ENCODE results near the gene CELA2A. TPM values are rescaled to one million over a fixed set of nuclear protein-coding genes. Genes with fewer than 3 reads are reported as not detected.

The CELA2A gene
- total RNA-seq, 1 experiment from 2014 or later = not detected

DNA sequence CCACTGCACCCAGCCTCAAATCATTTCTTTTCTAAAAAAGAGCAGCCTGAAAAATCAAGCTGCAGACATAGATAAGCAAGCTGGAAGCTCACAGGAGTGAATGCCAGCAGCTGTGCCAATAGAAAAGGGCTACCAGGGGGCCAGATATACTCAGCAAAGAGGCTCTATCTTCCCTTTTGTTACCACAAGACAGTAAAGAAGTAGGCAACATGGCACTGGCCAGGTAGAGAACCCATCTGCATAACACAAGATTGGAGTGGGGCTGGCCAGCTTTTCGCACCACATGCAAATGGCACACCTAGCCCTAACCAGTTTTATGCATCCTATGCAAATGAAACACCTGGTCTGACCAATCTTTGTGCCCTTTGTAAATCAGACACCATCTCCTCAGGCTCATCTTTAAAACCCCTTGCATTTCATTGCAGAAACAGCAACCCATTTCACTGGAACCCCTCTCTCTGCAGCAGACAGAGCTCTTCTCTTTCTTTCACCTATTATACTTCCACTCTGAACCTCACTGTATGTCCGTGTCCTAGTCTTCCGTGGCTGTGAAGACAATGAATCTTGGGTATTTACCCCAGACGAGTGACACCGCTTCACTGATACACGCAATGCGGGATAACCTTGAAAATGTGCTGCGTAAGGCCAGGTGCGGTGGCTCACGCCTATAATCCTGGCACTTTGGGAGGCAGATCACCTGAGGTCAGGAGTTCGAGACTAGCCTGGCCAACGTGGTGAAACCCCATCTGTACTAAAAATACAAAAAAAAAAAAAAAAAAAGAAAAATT lies 52.4 kb downstream of the CELA2A start:
- no TSS peak for BruUV-seq (replicated peaks)
- peaks cover 8% of the 10 kb centered on the region for H3K4me1 Mint-ChIP-seq (ENCODE audit: insufficient read depth, unreplicated experiment)
- H3K36me3 Mint-ChIP-seq (ENCODE audit: insufficient read depth, unreplicated experiment) = peaks cover 22% of the 10 kb centered on the region
- no peak overlapping the region for H3K4me3 Mint-ChIP-seq (ENCODE audit: unreplicated experiment)
- ChIA-PET CTCF (interaction anchor here (0.7 kb wide), 1 partner anchor 78 kb away, joined by 3 read pairs; no protein-coding TSS in a partner anchor), POLR2A (no interaction called here)
- intact Hi-C loops (cut with micrococcal nuclease) = loop anchor here (10.0 kb wide), 1 partner anchor 74 kb away; the partner anchor contains the start of gene CTRC
- no peak for DNase-seq (ENCODE audit: unreplicated experiment)
- no peaks in the 10 kb centered on the region for H3K27me3 Mint-ChIP-seq (ENCODE audit: insufficient read depth, unreplicated experiment)
- H3K9me3 Mint-ChIP-seq (ENCODE audit: unreplicated experiment) = no peaks in the 10 kb centered on the region
- H3K27ac Mint-ChIP-seq (ENCODE audit: low read depth, unreplicated experiment) = no peak overlapping the region
- TF ChIP-seq, protein P1, sequence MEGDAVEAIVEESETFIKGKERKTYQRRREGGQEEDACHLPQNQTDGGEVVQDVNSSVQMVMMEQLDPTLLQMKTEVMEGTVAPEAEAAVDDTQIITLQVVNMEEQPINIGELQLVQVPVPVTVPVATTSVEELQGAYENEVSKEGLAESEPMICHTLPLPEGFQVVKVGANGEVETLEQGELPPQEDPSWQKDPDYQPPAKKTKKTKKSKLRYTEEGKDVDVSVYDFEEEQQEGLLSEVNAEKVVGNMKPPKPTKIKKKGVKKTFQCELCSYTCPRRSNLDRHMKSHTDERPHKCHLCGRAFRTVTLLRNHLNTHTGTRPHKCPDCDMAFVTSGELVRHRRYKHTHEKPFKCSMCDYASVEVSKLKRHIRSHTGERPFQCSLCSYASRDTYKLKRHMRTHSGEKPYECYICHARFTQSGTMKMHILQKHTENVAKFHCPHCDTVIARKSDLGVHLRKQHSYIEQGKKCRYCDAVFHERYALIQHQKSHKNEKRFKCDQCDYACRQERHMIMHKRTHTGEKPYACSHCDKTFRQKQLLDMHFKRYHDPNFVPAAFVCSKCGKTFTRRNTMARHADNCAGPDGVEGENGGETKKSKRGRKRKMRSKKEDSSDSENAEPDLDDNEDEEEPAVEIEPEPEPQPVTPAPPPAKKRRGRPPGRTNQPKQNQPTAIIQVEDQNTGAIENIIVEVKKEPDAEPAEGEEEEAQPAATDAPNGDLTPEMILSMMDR (IDR thresholded peaks at IDR 0.05; ENCODE audit: unreplicated experiment) = no peak

DNA sequence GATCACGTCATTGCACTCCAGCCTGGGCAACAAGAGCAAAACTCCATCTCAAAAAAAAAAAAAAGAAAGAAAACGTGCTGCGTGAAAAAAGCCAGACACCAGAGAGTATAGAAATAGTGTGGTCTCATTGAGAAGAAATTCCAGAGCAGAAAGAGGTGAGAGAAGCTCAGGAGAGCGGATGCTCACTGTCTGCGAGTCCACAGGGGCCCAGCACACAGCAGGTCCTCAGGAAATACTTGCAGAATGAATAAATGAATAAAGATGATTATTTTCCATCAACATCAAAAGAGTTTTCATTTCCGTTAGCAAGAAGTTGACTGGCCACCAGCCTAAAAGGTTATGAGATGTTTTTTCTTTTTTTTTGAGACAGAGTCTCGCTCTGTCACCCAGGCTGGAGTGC lies 53.1 kb downstream of the CELA2A start:
- Mint-ChIP-seq H3K9me3 (ENCODE audit: unreplicated experiment) (no peaks in the 10 kb centered on the region), H3K27me3 (ENCODE audit: insufficient read depth, unreplicated experiment) (no peaks in the 10 kb centered on the region), H3K4me3 (ENCODE audit: unreplicated experiment) (no peak overlapping the region), H3K4me1 (ENCODE audit: insufficient read depth, unreplicated experiment) (peaks cover 8% of the 10 kb centered on the region), H3K27ac (ENCODE audit: low read depth, unreplicated experiment) (no peak overlapping the region), H3K36me3 (ENCODE audit: insufficient read depth, unreplicated experiment) (peaks cover 22% of the 10 kb centered on the region)
- POLR2A ChIA-PET = no interaction called here
- CTCF ChIA-PET = no interaction called here
- TF ChIP-seq, protein P1 (IDR thresholded peaks at IDR 0.05; ENCODE audit: unreplicated experiment) = no peak
- intact Hi-C loops (cut with micrococcal nuclease) = loop anchor here (10.0 kb wide), 1 partner anchor 75 kb away; the partner anchor contains the start of gene CTRC
- no peak for DNase-seq (ENCODE audit: unreplicated experiment)
- BruUV-seq (replicated peaks) = no TSS peak

DNA sequence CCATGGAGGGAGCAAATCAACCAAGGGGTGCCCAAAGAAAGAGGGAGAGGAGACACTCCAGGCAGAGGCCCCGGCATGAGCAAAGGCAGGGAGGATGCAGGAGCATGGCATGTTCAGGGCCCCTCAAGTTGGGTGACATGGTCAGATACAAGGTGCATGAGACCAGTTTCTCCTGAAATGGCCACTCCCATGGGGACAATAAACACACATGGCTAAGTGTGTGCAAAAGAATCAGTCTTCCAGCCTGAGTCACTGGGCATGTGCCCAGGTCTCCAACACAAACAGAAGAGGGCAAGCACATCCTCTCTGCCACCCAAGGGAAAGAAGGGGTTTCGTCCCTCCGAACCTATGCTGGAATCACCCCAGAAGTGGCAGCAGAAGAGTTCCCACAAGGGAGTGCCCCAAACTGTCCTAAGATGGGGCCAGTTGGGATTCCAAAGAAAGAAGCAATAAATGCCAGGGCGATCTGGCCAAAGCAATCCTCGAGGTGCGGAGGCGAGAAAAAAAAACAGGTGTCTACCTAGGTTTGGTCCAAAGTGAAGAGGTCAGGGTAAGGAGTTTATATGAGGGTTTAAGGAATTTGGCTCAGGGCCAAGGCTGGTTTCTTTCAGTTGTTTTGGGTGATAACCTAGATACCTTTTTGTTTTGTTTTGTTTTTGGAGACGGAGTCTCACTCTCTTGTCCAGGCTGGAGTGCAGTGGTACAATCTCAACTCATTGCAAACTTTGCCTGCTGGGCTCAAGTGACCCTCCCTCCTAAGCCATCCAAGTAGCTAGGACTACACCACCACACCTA lies 54.3 kb downstream of the CELA2A start:
- no peak for DNase-seq (ENCODE audit: unreplicated experiment)
- no peaks in the 10 kb centered on the region for H3K27me3 Mint-ChIP-seq (ENCODE audit: insufficient read depth, unreplicated experiment)
- no peak overlapping the region for H3K27ac Mint-ChIP-seq (ENCODE audit: low read depth, unreplicated experiment)
- H3K36me3 Mint-ChIP-seq (ENCODE audit: insufficient read depth, unreplicated experiment) = peaks cover 17% of the 10 kb centered on the region
- H3K4me1 Mint-ChIP-seq (ENCODE audit: insufficient read depth, unreplicated experiment) = peaks cover 8% of the 10 kb centered on the region
- CTCF ChIA-PET = interaction anchor here (0.6 kb wide), 1 partner anchor 230 kb away, joined by 3 read pairs; no protein-coding TSS in a partner anchor
- POLR2A ChIA-PET = no interaction called here
- H3K9me3 Mint-ChIP-seq (ENCODE audit: unreplicated experiment) = no peaks in the 10 kb centered on the region
- intact Hi-C loops (cut with micrococcal nuclease) = no loop called here
- no peak overlapping the region for H3K4me3 Mint-ChIP-seq (ENCODE audit: unreplicated experiment)
- TF ChIP-seq, protein P1 (IDR thresholded peaks at IDR 0.05; ENCODE audit: unreplicated experiment) = no peak
- BruUV-seq (replicated peaks) = no TSS peak

DNA sequence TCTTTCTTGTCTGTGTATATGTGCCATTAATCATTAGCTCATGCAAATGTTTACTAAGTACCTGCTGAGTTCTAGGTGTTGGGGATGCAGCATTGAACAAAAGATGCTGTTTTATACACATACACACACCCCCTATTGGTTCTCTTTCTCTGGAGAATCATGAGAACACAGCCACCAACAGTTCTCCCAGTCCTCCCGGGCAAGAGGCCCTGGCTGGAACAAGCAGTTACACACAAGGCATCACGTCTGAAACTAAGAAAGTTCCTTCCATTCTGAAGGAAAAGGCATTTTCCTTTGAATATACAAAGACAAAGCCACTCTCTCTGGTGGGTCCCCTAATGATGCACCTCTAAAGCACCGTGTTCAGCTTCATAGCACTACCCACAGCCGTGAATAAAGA lies 56.7 kb downstream of the CELA2A start:
- H3K4me3 Mint-ChIP-seq (ENCODE audit: unreplicated experiment) = no peak overlapping the region
- no peaks in the 10 kb centered on the region for H3K9me3 Mint-ChIP-seq (ENCODE audit: unreplicated experiment)

More for the DNA sequence above, 56.7 kb downstream of the CELA2A start:
- Mint-ChIP-seq H3K36me3 (ENCODE audit: insufficient read depth, unreplicated experiment) (peaks cover 18% of the 10 kb centered on the region), H3K27ac (ENCODE audit: low read depth, unreplicated experiment) (no peak overlapping the region), H3K27me3 (ENCODE audit: insufficient read depth, unreplicated experiment) (no peaks in the 10 kb centered on the region), H3K4me1 (ENCODE audit: insufficient read depth, unreplicated experiment) (peaks cover 8% of the 10 kb centered on the region)
- ChIA-PET CTCF (interaction anchor here (0.7 to 1.0 kb wide), 2 partner anchors 12 to 413 kb away, joined by 3 to 4 read pairs; no protein-coding TSS in a partner anchor), POLR2A (no interaction called here)
- BruUV-seq (replicated peaks) = no TSS peak
- intact Hi-C loops (cut with micrococcal nuclease) = no loop called here
- TF ChIP-seq, protein P1 (IDR thresholded peaks at IDR 0.05; ENCODE audit: unreplicated experiment) = no peak
- no peak for DNase-seq (ENCODE audit: unreplicated experiment)

All from MCF 10A (cell line).